Hair follicular keratinocyte (primary cell): ENCODE data around the gene RPAIN. TPM values are rescaled to one million over a fixed set of nuclear protein-coding genes. Genes with fewer than 3 reads are reported as not detected.

Experiments used
- total RNA-seq: library from RNA; depleted of rRNA; stranded (reverse); fragments of >200 nt; gene quantifications from 2 replicates; pipeline ENCODE4 v1.2.3, GENCODE V29; 2015

Gene RPAIN, protein sequence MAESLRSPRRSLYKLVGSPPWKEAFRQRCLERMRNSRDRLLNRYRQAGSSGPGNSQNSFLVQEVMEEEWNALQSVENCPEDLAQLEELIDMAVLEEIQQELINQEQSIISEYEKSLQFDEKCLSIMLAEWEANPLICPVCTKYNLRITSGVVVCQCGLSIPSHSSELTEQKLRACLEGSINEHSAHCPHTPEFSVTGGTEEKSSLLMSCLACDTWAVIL
- total RNA-seq: 25.1 and 31.0 TPM in 2 replicates

DNA sequence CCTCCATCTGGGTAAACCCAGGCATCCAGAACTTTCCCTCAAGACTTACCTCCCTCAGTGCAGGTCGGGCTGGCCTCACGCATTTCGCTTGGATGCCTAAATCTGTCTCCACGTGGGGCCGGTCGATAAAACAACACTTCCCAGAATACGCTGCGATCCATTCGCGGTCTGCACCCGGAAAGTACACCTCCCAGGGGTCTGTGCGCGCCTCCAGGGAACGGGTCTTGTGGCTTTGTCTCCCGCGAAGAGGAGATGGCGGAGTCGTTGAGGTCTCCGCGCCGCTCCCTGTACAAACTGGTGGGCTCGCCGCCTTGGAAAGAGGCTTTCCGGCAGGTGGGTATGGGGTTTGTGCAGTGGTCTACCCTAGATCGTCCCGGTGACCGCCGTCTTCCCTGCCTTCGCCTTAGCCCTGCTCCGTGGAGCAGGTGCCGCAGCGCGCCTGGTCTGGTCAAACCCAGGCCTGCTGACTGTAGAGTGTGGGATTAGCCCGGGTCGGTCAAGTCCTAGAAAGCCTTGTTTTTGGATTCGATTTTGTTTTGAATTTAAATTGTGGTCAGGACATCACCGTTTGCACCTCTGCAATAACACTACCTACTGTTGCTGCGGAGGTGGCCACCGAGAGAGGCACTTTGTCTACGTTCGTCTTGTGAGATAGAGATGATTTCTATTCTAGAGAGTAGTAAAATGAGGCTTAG, at the start of gene RPAIN:
Gene RPAIN, plus strand, starts transcription at position 224 of the 695 bp plus-strand sequence. Its CDS starts 29 bp downstream, at position 253.

DNA sequence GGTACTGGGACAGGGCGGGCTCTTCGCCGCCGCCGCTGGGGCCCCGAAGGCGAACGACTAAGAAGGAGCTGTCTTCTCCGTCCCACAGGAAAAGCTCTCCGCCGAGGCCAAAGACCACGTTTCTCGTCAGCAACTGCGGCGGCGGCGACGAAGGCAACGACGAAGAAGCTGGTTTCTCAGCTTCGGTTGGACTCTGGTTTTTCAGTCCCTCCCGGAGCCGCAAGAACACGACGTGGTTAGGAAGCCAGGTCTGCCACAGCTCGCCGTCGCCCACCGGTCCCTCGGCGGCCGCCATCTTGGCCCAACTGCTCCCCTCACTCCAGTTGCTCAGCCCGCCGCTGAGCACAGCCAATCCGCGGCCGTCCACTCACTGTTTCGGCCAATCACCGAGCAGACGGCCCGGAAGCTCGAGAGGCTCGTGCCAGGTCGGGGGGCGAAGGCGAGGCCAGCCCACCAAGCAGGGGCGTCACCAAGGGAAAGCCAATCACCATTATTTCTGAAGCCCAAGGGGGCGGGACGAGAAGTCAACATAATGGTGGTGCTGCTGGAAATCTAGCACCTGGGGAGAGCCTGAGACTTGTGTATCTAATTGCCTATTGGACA, 525 bp upstream of the RPAIN start, which contains the start of gene NUP88:
Gene NUP88, minus strand, starts transcription at position 307 of the 603 bp plus-strand sequence. Its CDS starts 12 bp downstream, at position 295.

DNA sequence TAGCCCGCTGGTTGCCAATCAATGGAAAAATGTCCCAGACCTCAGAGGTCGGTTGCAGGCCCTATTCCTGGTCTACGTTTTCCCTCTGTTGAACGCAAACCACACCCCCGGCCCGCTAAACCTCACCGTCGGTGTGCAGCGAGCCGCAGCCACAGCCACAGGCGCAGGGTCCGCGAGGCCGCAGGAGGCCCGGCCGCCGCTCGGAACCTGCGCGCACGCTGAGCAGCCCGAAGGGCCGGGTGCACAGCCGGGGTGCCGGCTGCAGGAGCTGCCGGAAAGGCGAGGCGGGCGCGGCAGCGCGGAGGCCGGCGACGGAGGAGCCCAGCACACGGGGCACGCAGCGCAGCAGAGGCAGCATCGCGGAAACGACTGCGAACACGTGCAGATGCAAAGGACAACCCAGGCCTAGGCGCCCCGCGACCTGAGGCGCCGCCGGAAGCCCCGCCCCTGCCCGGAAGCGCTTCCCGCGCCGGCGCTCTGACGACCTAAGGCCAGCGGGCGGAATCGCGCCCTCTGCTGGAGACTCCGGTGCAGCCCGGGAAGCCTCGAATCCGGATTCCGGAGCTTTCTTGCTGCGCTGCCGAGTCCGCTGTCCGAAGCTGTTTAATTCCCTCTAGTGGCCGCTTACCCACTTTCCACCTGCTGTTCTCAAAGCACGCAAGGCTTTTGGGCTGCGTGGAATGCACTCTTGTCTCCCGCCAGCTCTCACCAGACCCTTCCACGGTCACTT, 18.9 kb downstream of the RPAIN start, which contains the start of gene C1QBP:
Gene C1QBP, minus strand, starts transcription at position 440 of the 730 bp plus-strand sequence. Its CDS starts 82 bp downstream, at position 358.

Other genes starting within 250 kb of the RPAIN start
- gene ZNF594, start 228.3 kb upstream of the RPAIN start, total RNA-seq: 0.87 and 2.1 TPM in 2 replicates
- gene SCIMP, start 185.3 kb upstream of the RPAIN start, total RNA-seq: not detected in 2 replicates
- 19.8 and 28.0 TPM in 2 replicates for gene RABEP1, start 137.9 kb upstream of the RPAIN start, total RNA-seq
- 68.5 and 96.7 TPM in 2 replicates for gene NUP88, start 520 bp upstream of the RPAIN start, total RNA-seq
- gene C1QBP, start 19.0 kb downstream of the RPAIN start, total RNA-seq: 315 and 586 TPM in 2 replicates
- 6.1 and 10.8 TPM in 2 replicates for gene DHX33, start 48.8 kb downstream of the RPAIN start, total RNA-seq
- gene DERL2, start 66.0 kb downstream of the RPAIN start, total RNA-seq: 34.9 and 63.6 TPM in 2 replicates
- gene MIS12, start 66.4 kb downstream of the RPAIN start, total RNA-seq: 16.5 and 21.1 TPM in 2 replicates
- 23.7 and 43.0 TPM in 2 replicates for gene NLRP1, start 164.3 kb downstream of the RPAIN start, total RNA-seq